PFSK-1 (cell line): Measurements from ENCODE around the gene LAYN.

Experiments
- FOXP2 ChIP-seq: optimal IDR thresholded peaks from 2 replicates; pipeline ENCODE3; 2011; ENCODE audit warnings: borderline replicate concordance, control low read depth, inconsistent platforms; ENCODE audit not compliant: insufficient read depth; ENCODE audit errors: extremely low read length, extremely low read depth
- POLR2AphosphoS5 ChIP-seq: IDR thresholded peaks from 2 replicates; pipeline ENCODE4 v1.6.1; 2012; ENCODE audit warnings: low read depth, mild to moderate bottlenecking, control low read depth, low read length, moderate library complexity
- SIN3A ChIP-seq: IDR thresholded peaks from 2 replicates; pipeline ENCODE4 v1.6.1; 2012; ENCODE audit warnings: mild to moderate bottlenecking, low read length, moderate library complexity, borderline replicate concordance; ENCODE audit not compliant: insufficient read depth
- TAF1 ChIP-seq: IDR thresholded peaks from 2 replicates; pipeline ENCODE4 v1.6.1; 2012; ENCODE audit warnings: low read length, control low read depth, borderline replicate concordance; ENCODE audit not compliant: insufficient read depth
- TF ChIP-seq, protein P1 (sequence below), 2 experiments: IDR thresholded peaks; 2 replicates each; pipeline versions ENCODE4 v1.6.1 to v1.8.0; 2011 to 2012; ENCODE audit warnings: low read depth in 2 of 2, low read length in 2 of 2, control low read depth in 1 of 2, inconsistent platforms in 1 of 2, mild to moderate bottlenecking in 1 of 2, moderate library complexity in 1 of 2; ENCODE audit not compliant: insufficient read depth in 1 of 2

The LAYN gene

DNA sequence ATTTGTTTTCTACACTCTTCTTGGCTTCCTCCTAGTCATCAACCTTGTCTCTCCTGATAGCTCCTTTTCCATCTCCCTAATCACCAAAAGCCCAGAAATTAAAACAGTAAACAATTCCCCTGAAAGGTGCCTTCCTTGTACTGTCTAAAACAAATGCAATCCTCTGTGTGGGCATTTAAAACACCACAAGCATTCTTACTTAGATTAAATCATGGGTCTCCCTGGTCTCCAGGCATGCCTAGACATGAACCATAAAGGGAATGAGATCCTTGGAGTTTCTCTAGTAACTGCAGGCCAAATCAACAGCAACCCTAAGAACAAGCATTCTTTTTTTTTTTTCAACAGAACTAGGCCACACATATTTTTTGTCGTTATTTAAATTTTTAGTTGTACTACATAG is 30.2 kb upstream of the LAYN start:
- TF ChIP-seq, protein P1, sequence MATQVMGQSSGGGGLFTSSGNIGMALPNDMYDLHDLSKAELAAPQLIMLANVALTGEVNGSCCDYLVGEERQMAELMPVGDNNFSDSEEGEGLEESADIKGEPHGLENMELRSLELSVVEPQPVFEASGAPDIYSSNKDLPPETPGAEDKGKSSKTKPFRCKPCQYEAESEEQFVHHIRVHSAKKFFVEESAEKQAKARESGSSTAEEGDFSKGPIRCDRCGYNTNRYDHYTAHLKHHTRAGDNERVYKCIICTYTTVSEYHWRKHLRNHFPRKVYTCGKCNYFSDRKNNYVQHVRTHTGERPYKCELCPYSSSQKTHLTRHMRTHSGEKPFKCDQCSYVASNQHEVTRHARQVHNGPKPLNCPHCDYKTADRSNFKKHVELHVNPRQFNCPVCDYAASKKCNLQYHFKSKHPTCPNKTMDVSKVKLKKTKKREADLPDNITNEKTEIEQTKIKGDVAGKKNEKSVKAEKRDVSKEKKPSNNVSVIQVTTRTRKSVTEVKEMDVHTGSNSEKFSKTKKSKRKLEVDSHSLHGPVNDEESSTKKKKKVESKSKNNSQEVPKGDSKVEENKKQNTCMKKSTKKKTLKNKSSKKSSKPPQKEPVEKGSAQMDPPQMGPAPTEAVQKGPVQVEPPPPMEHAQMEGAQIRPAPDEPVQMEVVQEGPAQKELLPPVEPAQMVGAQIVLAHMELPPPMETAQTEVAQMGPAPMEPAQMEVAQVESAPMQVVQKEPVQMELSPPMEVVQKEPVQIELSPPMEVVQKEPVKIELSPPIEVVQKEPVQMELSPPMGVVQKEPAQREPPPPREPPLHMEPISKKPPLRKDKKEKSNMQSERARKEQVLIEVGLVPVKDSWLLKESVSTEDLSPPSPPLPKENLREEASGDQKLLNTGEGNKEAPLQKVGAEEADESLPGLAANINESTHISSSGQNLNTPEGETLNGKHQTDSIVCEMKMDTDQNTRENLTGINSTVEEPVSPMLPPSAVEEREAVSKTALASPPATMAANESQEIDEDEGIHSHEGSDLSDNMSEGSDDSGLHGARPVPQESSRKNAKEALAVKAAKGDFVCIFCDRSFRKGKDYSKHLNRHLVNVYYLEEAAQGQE (IDR thresholded peaks at IDR 0.05; ENCODE audit: insufficient read depth in 1 of 2, low read depth in 2 of 2, low read length in 2 of 2): no peak
- TF ChIP-seq SIN3A (no peak), TAF1 (no peak), FOXP2 (no peak), POLR2AphosphoS5 (no peak)

- TF ChIP-seq POLR2AphosphoS5 (no peak), TAF1 (no peak), FOXP2 (no peak), SIN3A (no peak)
- TF ChIP-seq, protein P1 (IDR thresholded peaks at IDR 0.05; ENCODE audit: insufficient read depth in 1 of 2, low read depth in 2 of 2, low read length in 2 of 2): no peak
These were observed 28.0 kb upstream of the LAYN start, which contains the start of gene BTG4 for GRCh38 chr11:111512296-111513239. BTG4 (minus strand) TSS chr11:111512386; CDS start chr11:111498776, 13,610 bp downstream.

DNA sequence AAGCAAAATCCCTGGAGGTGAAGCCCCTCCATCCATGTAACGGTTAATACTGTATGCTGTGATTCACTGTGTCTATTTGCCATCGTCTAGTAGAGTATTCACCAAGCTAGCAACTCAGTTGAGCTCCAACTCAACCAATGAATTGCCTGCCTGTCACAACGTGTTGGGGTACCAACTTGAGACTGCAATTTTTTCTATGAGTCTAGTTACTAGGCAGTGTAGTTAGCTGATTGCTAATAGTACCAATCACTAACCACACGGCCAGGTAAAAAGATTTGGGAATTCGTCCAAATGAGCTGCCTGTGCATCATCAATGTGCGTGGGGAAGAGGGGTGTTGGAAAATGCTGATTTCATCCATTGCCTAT is 27.3 kb upstream of the LAYN start:
- TF ChIP-seq FOXP2 (no peak), SIN3A (no peak), TAF1 (no peak), POLR2AphosphoS5 (no peak)
- TF ChIP-seq, protein P1 (IDR thresholded peaks at IDR 0.05; ENCODE audit: insufficient read depth in 1 of 2, low read depth in 2 of 2, low read length in 2 of 2): no peak

DNA sequence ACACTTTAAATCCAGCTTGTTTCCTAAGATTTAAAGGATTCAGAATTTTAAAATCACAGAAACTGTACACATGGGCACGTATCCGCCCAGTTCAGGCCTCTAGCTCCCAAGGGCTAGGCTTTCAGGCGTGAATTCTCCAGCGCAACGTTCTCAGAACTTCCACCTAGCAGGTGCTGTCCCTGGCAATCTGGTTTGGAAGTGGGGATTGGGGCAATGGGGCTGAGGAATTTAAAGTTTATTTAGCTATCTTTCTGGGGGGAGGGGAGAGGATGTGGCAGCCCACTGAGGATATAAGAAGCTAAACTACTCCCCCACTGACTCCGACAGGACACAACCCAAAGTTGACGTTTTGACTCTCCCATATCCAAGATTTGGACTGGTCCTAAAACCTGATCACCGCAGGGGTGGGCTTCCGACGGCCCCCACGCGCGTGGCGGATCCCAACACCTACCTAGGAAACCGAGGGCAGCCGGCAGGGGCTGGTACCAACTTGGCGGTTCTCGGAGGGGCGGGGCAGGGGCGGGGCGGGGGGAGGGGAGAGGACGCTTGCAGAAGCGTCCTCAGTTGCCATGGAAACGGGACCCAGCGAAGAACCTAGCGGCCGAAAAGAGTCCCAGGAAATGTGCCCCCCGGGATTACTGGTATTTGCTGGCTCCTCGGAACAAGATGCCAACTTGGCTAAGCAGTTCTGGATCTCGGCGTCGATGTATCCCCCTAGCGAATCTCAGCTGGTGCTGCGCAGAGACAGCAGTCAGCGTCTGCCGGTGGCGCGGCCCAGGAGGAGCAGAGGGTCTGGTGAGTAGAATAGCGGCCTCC is 26.1 kb upstream of the LAYN start, which contains the start of gene HOATZ:
Gene HOATZ (plus strand): TSS at position 563 of the 816 bp plus-strand sequence. CDS start 7 bp downstream, at position 570.
- TF ChIP-seq FOXP2 (no peak), POLR2AphosphoS5 (no peak), TAF1 (no peak), SIN3A (no peak)
- TF ChIP-seq, protein P1 (IDR thresholded peaks at IDR 0.05; ENCODE audit: insufficient read depth in 1 of 2, low read depth in 2 of 2, low read length in 2 of 2): no peak
